ENCODE data around the gene GALNT2.
A peak's percentile ranks its signal among the peaks of the same experiment; 100 is the strongest.

GALNT2 gene

DNA sequence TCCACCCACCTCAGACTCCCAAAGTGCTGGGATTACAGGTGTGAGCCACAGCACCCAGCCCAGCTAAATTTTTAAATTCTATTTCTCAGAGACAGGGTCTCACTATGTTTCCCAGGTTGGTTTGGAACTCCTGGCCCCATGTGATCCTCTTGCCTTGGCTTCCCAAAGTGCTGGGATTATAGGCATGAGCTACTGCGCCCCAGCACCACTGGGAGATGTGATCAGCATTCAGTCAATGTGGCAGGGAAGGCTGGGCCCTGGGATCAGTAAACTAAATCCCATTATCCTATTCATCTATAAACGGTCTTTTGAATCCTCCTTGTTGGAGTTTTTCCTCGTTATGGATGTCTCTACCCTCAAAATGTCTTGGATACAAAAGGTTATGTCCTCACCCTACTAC, 245.6 kb downstream of the GALNT2 start:
- DNase-seq, result no peak

- DNase-seq, result no peak
Observed at GRCh38 chr1:230313453-230314141, 246.6 kb downstream of the GALNT2 start.

GRCh38 chr1:230314142-230314470, 247.1 kb downstream of the GALNT2 start:
- DNase-seq, result no peak

DNA sequence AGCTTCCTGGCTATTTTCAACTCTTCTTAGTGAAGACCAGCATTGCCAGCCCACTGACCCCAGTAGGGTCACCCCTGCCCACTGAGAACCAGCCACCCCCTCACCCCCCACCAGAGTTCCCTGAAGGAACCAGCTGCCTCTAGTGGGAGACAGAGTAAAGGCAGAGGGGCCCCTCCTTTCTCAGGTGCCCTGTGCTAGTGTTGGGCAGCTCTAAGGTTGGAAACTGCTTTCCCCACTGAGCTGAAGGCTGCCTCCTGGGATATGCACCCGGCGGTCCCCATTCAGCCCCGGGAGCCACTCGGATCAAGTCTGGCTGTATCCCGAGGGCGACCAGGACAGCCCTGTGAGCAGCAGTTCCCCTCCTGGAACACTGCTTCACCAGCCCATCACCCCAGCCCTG, 248.1 kb downstream of the GALNT2 start:
- DNase-seq, result no peak

DNA sequence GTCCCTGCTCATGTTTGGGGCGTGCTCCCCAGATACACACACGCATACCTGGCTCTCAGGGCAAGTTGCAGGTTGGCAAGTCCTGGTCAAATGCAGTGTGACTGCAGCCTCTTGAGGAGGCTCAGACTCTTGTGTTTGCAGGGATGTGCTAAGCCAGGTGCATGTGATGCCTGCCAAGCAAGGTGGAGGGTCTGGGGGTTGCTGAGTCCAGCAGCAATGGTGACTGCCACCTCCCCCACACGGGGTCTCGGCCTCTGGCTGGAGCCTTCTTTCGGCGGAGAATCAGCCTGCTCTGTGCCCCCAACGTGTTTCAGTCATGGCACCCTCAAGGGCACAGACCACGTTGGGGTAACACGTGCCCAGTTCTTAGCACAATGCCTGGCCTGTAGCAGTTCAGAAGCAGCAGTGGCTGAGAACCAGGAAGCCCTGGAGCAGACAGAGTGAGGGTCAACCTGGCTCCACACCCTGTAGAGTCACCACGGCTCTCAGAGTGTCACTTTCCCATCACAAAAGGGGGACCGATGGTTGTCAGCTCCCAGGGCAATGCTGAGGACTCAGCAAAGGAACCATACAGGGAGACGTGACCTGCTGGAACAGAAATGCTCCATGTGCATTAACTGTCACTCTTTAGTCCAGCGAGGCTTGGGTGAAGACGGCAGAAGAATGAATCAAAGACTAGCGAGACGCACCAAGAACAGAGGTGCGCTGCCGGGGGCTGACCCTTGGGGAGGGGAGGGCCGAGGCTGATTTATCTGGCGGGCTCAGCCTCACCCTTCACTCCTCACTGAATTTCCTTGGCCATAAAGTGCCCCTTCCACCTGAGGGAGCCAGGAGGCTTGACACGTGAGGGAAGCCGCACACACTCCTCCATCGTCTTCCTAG, 250.1 kb downstream of the GALNT2 start:
- no peak for DNase-seq

DNA sequence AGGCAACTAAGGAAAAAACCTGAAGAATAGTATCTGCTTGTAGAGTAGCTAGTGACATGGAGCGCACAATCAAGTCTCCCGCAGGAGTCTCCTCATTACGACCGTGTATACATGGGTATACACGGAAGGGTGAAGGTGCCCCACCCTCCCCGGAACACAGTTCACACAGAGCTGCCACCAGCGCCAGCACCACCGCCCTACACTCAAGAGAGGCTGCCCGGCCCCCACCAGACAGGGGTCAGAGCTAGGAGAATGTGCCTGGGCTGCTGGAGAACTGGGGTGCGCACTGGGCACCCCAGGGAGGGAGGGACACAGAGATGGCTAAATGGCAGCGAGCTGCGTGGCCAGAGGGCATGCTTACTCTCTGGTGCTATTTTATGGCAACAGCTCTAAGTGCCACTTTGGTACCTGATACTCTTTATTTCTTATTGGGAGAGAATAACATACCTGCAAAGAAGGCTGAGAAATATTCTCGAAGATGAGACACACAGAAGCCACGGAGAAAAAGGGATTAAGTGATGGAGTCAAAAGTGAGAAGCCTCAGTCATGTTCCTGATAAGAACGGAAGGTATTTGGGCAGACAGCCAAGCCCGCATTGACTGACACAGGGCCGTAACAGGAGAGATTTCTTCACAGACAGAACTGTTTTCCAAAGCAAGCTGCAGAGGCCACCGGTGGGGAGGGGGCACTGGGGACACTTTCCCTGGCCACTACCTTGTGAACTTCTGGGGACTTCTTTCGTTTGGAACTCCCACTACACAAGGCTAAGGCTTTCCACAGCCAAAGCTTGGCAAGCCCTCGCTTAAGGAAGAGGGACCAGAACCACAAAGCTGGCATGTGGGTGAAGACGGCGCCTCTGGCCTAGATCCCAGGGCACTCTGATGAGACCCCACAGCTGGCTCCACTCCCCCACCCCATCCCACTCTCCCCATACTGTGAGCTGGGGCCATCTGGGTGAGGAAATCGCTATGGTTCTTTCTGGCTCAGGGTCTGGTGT, 251.1 kb downstream of the GALNT2 start:
- DNase-seq, result no peak

- DNase-seq, result no peak
Observed at GRCh38 chr1:230319014-230319747, 252.1 kb downstream of the GALNT2 start.

- no peak for DNase-seq
Observed at GRCh38 chr1:230320804-230321203, 253.8 kb downstream of the GALNT2 start.

DNA sequence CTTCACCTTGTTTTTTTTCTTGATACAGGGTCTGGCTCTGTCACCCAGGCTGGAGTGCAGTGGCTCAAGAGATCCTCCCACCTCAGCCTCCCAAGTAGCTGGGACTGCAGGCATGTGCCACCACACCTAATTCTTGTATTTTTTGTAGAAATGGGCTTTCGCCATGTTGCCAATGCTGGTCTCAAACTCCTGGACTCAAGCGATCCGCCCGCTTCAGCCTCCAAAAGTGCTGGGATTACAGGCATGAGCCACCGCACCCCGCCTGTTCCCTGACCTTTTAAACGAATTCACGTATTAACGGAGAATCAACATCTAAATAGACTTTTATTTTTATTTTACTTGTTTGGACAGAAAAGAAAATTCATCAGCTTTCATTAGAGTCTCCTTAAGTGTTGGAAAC, 254.3 kb downstream of the GALNT2 start:
- no peak for DNase-seq

DNA sequence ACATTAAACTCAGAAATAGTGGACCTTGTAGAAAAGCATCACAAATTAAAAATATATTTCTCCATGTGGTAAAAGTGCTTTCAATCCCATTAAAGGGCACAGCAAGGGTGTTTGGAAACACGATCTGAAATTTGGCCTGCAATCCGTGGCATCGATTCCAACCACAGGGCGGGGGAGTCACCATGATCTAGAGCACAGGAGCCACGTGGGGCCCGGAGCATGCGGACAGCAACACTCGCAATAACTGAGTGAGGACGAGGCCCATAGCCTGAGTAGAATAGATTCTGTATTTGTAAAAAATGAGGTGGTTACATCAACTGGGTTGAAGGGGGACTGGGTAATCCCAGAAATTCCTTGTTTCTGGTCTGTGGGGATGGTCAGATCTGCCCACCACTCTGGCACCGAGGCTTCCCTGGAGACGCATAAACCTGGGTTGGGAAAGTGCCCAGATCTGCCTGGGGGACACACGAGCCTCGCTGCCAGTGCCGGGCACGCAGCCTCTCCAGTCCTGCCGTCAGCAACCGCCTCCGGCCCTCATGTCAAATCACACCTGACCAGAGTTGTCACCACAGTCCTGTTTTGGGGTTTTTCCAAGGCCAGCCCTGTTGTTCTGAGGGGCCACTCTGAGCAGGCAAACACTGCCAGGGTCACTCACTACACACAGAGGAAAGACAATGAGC, 254.8 kb downstream of the GALNT2 start:
- DNase-seq, result no peak

DNA sequence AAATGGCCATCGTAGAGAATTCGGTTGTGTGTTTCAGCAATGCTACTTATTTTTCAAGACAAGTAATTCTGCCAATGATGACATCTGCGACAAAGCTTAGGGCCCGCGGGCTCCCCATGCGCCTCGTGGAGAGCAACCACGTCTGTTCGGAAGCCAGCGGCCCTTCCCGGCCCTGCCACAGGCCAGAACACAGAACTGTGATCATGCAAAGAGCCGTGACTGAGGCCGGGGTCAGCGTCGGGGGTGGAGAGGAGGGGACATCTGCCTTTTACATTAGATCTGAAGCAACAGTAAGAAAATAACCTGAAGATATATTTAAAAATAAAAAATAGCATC, 255.4 kb downstream of the GALNT2 start:
- DNase-seq, result no peak

DNA sequence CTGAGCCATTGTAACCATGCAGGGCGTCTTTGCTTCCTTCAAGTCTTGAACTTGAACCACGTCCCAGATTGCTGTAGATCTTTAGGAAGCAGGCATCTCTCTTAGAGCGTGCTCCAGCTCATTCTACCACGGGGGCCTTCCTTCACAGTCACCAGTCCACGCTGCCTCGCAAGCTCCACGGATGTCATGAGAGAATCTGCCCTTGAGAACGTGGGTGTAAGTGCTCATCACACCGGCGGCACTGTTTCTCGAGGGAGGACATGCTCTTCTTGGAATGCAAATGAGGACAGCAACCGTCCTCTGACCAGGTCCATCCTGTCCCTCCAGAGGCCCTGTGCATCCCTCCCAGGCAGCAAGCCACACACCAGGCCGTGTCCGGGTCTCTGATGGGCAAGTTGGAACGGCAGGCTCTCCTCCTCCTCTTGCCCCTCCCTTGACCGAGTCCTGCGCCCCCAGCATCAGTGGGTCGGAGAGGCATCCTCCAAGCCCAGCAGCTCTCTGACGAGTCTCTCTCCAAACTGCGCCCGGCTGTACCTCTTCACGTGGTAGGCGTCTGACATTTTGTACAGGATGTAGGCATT, 256.0 kb downstream of the GALNT2 start:
- no peak for DNase-seq

DNA sequence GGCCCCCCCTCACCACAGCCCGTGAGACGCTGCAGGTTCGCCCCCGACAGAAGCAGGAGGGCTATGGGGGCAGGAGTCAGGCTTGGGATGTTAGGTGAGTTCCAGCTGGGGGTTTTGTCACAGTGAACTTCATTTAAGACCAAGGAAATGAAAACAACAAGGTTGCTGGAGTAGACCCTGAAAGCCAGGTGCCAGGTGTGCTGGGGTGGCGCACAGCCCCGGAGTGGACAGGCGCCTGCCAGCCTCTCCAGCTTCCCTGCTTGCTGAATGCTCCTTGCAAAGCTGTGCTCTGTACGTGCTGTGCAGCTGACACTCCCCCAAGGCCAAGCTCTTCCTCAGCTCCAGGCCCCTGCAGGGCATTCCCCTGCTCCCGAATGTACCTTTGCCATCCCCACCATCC, 256.6 kb downstream of the GALNT2 start:
- no peak for DNase-seq

GRCh38 chr1:230326971-230327891, 260.2 kb downstream of the GALNT2 start:
- no peak for DNase-seq

GRCh38 chr1:230327892-230328284, 260.9 kb downstream of the GALNT2 start:
- peak; percentile 54 for DNase-seq

- no peak for DNase-seq
Observed at GRCh38 chr1:230328342-230329015, 261.4 kb downstream of the GALNT2 start.

GRCh38 chr1:230330157-230330556, 263.1 kb downstream of the GALNT2 start:
- no peak for DNase-seq

All from activated naive CD4-positive, alpha-beta T cell treated with Interleukin-2 at 50 U/mL for 16 hours (primary cell).